WTC11 (cell line): Measurements from ENCODE around the gene KMT2A. TPM values are rescaled to one million over a fixed set of nuclear protein-coding genes. Genes with fewer than 3 reads are reported as not detected.

Experiments
- ATAC-seq: fragments of 200-7000 bp; cut with Tn5 transposase; 2 replicates; pipeline ENCODE4 v1.10.0; 2021; ENCODE audit warnings: mild to moderate bottlenecking, moderate library complexity
- CTCF ChIA-PET: fragments of 300-600 bp; sonication (Branson Sonifier 250); formaldehyde crosslinking; loops from one replicate; lab custom pipeline; 2021; ENCODE audit warnings: antibody characterized with exemption; lab: Charles Lee
- POLR2A ChIA-PET: fragments of 350-600 bp; sonication (Branson Sonifier 250); formaldehyde crosslinking; loops from one replicate; lab custom pipeline; 2021; ENCODE audit warnings: antibody characterized with exemption; lab: Charles Lee
- DNase-seq: peaks from one replicate; pipeline ENCODE4 v3.0.0; 2021; ENCODE audit warnings: low spot score
- H3K27ac Mint-ChIP-seq: 2 replicates; pipeline ENCODE4 v1.8.0; 2021; ENCODE audit warnings: mixed read lengths
- H3K27me3 Mint-ChIP-seq: 2 replicates; pipeline ENCODE4 v1.8.0; 2021; ENCODE audit warnings: low read depth, mild to moderate bottlenecking, moderate library complexity, mixed read lengths
- H3K36me3 Mint-ChIP-seq: 2 replicates; pipeline ENCODE4 v1.8.0; 2021; ENCODE audit warnings: mixed read lengths
- H3K4me1 Mint-ChIP-seq: 2 replicates; pipeline ENCODE4 v1.8.0; 2022; ENCODE audit warnings: mixed read lengths
- H3K4me3 Mint-ChIP-seq: 2 replicates; pipeline ENCODE4 v1.8.0; 2021; ENCODE audit warnings: mild to moderate bottlenecking, moderate library complexity, mixed read lengths
- H3K9me3 Mint-ChIP-seq: 2 replicates; pipeline ENCODE4 v1.8.0; 2021; ENCODE audit warnings: mixed read lengths
- CBFB ChIP-seq: sonication (generic); formaldehyde crosslinking; IDR thresholded peaks from 2 replicates; pipeline ENCODE4 v1.8.1; 2022; ENCODE audit warnings: mild to moderate bottlenecking, low read depth, missing genetic modification reagents
- ESRRA ChIP-seq: sonication (generic); formaldehyde crosslinking; IDR thresholded peaks from 2 replicates; pipeline ENCODE4 v1.8.1; 2022; ENCODE audit warnings: mild to moderate bottlenecking, missing genetic modification reagents, borderline replicate concordance
- ETV6 ChIP-seq: sonication (generic); formaldehyde crosslinking; IDR thresholded peaks from 2 replicates; pipeline ENCODE4 v1.8.1; 2022; ENCODE audit warnings: mild to moderate bottlenecking, missing genetic modification reagents
- FOXP1 ChIP-seq: sonication (generic); formaldehyde crosslinking; IDR thresholded peaks from 2 replicates; pipeline ENCODE4 v1.8.0; 2022; ENCODE audit warnings: missing genetic modification reagents, mild to moderate bottlenecking, moderate library complexity, borderline replicate concordance
- IRF2 ChIP-seq: sonication (generic); formaldehyde crosslinking; IDR thresholded peaks from 2 replicates; pipeline ENCODE4 v1.8.0; 2022; ENCODE audit warnings: low read depth, missing genetic modification reagents, borderline replicate concordance
- KAT7 ChIP-seq: sonication (generic); formaldehyde crosslinking; IDR thresholded peaks from 2 replicates; pipeline ENCODE4 v1.8.1; 2023; ENCODE audit warnings: missing genetic modification reagents, mild to moderate bottlenecking, borderline replicate concordance
- NFE2L1 ChIP-seq: sonication (generic); formaldehyde crosslinking; IDR thresholded peaks from 2 replicates; pipeline ENCODE4 v1.8.1; 2023; ENCODE audit warnings: missing genetic modification reagents
- NFYB ChIP-seq: sonication (generic); formaldehyde crosslinking; conservative IDR thresholded peaks from 2 replicates; pipeline ENCODE4 v1.8.0; 2022; ENCODE audit warnings: low read depth, missing genetic modification reagents
- NR1H2 ChIP-seq: sonication (generic); formaldehyde crosslinking; IDR thresholded peaks from 2 replicates; pipeline ENCODE4 v1.9.0; 2021; ENCODE audit warnings: mild to moderate bottlenecking, moderate library complexity, missing genetic modification reagents
- OVOL2 ChIP-seq: fragments of 250-450 bp; sonication (Bioruptor Pico); IDR thresholded peaks from 2 replicates; pipeline ENCODE4 v1.9.0; 2021; ENCODE audit warnings: mild to moderate bottlenecking, borderline replicate concordance
- RORB ChIP-seq: fragments of 250-450 bp; sonication (Bioruptor Pico); IDR thresholded peaks from 2 replicates; pipeline ENCODE4 v1.9.0; 2021; ENCODE audit warnings: mild to moderate bottlenecking
- SMAD3 ChIP-seq: sonication (generic); formaldehyde crosslinking; IDR thresholded peaks from 2 replicates; pipeline ENCODE4 v1.8.0; 2022; ENCODE audit warnings: missing genetic modification reagents, mild to moderate bottlenecking, borderline replicate concordance
- SMAD4 ChIP-seq: sonication (generic); formaldehyde crosslinking; IDR thresholded peaks from 2 replicates; pipeline ENCODE4 v1.8.0; 2022; ENCODE audit warnings: mild to moderate bottlenecking, missing genetic modification reagents
- TEAD4 ChIP-seq: sonication (generic); formaldehyde crosslinking; IDR thresholded peaks from 2 replicates; pipeline ENCODE4 v1.8.0; 2022; ENCODE audit warnings: mild to moderate bottlenecking, missing genetic modification reagents
- ZNF416 ChIP-seq: fragments of 250-450 bp; sonication (Bioruptor Pico); IDR thresholded peaks from 2 replicates; pipeline ENCODE4 v1.9.0; 2021; ENCODE audit warnings: mild to moderate bottlenecking, inconsistent platforms
- ZNF423 ChIP-seq: fragments of 250-450 bp; sonication (Bioruptor Pico); IDR thresholded peaks from 2 replicates; pipeline ENCODE4 v2.1.2; 2022; ENCODE audit warnings: mild to moderate bottlenecking, moderate library complexity
- total RNA-seq: library from RNA; stranded (reverse); gene quantifications from 3 replicates; pipeline ENCODE4 v1.2.3, GENCODE V29; 2021
- TF ChIP-seq, protein P1 (sequence below): sonication (generic); formaldehyde crosslinking; IDR thresholded peaks from 2 replicates; pipeline ENCODE4 v1.8.0; 2023; ENCODE audit warnings: mild to moderate bottlenecking, missing genetic modification reagents
- TF ChIP-seq, protein P2 (sequence below): sonication (generic); formaldehyde crosslinking; IDR thresholded peaks from 2 replicates; pipeline ENCODE4 v1.8.1; 2022; ENCODE audit warnings: mild to moderate bottlenecking, missing genetic modification reagents, moderate library complexity, borderline replicate concordance
- TF ChIP-seq, protein P3 (sequence below): sonication (generic); formaldehyde crosslinking; IDR thresholded peaks from 2 replicates; pipeline ENCODE4 v1.8.0; 2022; ENCODE audit warnings: mild to moderate bottlenecking, missing genetic modification reagents
- TF ChIP-seq, protein P4 (sequence below): sonication (generic); formaldehyde crosslinking; IDR thresholded peaks from 2 replicates; pipeline ENCODE4 v1.8.1; 2023; ENCODE audit warnings: mild to moderate bottlenecking, missing genetic modification reagents, moderate library complexity
- TF ChIP-seq, protein P5 (sequence below): sonication (generic); formaldehyde crosslinking; conservative IDR thresholded peaks from 2 replicates; pipeline ENCODE4 v1.8.1; 2022; ENCODE audit warnings: mild to moderate bottlenecking, missing genetic modification reagents
- TF ChIP-seq, protein P6 (sequence below): sonication (generic); formaldehyde crosslinking; IDR thresholded peaks from 2 replicates; pipeline ENCODE4 v1.8.1; 2023; ENCODE audit warnings: mild to moderate bottlenecking, moderate library complexity, missing genetic modification reagents

The KMT2A gene
- total RNA-seq, 1 experiment from 2014 or later: 59.1 TPM

DNA sequence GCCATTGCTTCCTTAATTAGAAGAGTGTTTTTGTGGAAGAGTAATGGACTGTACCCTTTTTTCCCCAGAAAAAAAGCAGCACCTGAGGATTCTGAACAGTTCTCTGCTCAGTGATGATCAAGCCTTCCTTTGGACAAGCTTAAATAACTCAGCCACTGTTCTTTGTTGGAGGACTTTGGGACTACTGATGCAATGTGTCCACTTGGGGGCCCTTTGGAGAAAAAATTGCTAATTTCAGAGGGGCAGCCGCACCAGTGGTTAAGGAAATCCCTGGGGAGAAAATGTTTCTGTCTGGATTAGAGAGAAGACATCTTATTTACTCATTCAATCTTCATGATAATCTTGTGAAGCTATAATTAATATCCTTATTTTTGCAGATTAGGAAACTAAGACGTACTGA lies 5.3 kb upstream of the KMT2A start:
- no peaks in the 10 kb centered on the region for H3K9me3 Mint-ChIP-seq
- POLR2A ChIA-PET: no interaction called here
- H3K27ac Mint-ChIP-seq: no peak overlapping the region
- DNase-seq (no peak), ATAC-seq (no peak)
- H3K4me3 Mint-ChIP-seq: no peak overlapping the region
- H3K27me3 Mint-ChIP-seq: peaks cover 16% of the 10 kb centered on the region
- CTCF ChIA-PET: interaction anchor here (1.0 to 1.4 kb wide), 2 partner anchors 15 to 232 kb away, joined by 4 read pairs; no protein-coding TSS in a partner anchor
- H3K36me3 Mint-ChIP-seq: no peaks in the 10 kb centered on the region
- TF ChIP-seq RORB (CRISPR knock-in tag): no peak
- TF ChIP-seq IRF2 (CRISPR knock-in tag): no peak
- TF ChIP-seq NFE2L1: no peak
- no peak for TF ChIP-seq TEAD4 (CRISPR knock-in tag)
- TF ChIP-seq, protein P1, sequence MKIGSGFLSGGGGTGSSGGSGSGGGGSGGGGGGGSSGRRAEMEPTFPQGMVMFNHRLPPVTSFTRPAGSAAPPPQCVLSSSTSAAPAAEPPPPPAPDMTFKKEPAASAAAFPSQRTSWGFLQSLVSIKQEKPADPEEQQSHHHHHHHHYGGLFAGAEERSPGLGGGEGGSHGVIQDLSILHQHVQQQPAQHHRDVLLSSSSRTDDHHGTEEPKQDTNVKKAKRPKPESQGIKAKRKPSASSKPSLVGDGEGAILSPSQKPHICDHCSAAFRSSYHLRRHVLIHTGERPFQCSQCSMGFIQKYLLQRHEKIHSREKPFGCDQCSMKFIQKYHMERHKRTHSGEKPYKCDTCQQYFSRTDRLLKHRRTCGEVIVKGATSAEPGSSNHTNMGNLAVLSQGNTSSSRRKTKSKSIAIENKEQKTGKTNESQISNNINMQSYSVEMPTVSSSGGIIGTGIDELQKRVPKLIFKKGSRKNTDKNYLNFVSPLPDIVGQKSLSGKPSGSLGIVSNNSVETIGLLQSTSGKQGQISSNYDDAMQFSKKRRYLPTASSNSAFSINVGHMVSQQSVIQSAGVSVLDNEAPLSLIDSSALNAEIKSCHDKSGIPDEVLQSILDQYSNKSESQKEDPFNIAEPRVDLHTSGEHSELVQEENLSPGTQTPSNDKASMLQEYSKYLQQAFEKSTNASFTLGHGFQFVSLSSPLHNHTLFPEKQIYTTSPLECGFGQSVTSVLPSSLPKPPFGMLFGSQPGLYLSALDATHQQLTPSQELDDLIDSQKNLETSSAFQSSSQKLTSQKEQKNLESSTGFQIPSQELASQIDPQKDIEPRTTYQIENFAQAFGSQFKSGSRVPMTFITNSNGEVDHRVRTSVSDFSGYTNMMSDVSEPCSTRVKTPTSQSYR (CRISPR knock-in tag): no peak
- H3K4me1 Mint-ChIP-seq: peaks cover 8% of the 10 kb centered on the region

DNA sequence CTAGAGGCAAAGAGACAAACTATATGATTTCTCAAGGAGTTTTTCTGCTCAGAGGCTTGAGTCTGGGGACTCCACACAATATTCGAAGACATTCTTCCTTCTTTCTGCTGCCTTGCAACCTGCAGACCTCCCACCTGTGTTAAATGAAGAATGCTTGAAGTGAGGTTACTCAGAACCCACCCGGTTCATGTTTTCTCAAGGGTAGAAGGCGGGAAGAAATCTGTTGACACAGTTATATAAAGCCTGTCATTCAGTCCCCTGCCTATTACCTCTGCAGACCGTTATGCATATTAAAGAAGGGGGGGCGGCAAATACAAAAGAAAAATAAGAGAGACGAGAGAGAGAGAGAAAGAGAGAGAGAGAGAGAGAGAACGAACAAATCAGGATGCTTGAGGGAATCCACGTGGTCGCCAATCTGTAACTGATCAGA lies 2.2 kb upstream of the KMT2A start:
- Mint-ChIP-seq H3K4me1 (peaks cover 20% of the 10 kb centered on the region), H3K9me3 (no peaks in the 10 kb centered on the region), H3K4me3 (peak overlapping the region; percentile 93), H3K27ac (no peak overlapping the region), H3K27me3 (peaks cover 13% of the 10 kb centered on the region), H3K36me3 (peaks cover 2% of the 10 kb centered on the region; the same call in 1 of the 2 replicates)
- no peak for ATAC-seq
- POLR2A ChIA-PET: interaction anchor here (1.6 kb wide), 1 partner anchor 11 kb away, joined by 5 read pairs; no protein-coding TSS in a partner anchor
- CTCF ChIA-PET: interaction anchor here (0.5 to 0.6 kb wide), 2 partner anchors 43 to 54 kb away, joined by 3 read pairs; no protein-coding TSS in a partner anchor
- DNase-seq: no peak
- TF ChIP-seq OVOL2 (no peak), ESRRA (CRISPR knock-in tag) (no peak), ZNF423 (CRISPR knock-in tag) (no peak), NFYB (CRISPR knock-in tag) (peak; percentile 20; the same call in 1 of the 2 replicates), NR1H2 (no peak)
- TF ChIP-seq, protein P2, sequence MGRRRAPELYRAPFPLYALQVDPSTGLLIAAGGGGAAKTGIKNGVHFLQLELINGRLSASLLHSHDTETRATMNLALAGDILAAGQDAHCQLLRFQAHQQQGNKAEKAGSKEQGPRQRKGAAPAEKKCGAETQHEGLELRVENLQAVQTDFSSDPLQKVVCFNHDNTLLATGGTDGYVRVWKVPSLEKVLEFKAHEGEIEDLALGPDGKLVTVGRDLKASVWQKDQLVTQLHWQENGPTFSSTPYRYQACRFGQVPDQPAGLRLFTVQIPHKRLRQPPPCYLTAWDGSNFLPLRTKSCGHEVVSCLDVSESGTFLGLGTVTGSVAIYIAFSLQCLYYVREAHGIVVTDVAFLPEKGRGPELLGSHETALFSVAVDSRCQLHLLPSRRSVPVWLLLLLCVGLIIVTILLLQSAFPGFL: no peak
- TF ChIP-seq, protein P3, sequence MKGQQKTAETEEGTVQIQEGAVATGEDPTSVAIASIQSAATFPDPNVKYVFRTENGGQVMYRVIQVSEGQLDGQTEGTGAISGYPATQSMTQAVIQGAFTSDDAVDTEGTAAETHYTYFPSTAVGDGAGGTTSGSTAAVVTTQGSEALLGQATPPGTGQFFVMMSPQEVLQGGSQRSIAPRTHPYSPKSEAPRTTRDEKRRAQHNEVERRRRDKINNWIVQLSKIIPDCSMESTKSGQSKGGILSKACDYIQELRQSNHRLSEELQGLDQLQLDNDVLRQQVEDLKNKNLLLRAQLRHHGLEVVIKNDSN: no peak
- TF ChIP-seq, protein P4, sequence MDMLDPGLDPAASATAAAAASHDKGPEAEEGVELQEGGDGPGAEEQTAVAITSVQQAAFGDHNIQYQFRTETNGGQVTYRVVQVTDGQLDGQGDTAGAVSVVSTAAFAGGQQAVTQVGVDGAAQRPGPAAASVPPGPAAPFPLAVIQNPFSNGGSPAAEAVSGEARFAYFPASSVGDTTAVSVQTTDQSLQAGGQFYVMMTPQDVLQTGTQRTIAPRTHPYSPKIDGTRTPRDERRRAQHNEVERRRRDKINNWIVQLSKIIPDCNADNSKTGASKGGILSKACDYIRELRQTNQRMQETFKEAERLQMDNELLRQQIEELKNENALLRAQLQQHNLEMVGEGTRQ (CRISPR knock-in tag): peak; percentile 45; the same call in 1 of the 2 replicates

DNA sequence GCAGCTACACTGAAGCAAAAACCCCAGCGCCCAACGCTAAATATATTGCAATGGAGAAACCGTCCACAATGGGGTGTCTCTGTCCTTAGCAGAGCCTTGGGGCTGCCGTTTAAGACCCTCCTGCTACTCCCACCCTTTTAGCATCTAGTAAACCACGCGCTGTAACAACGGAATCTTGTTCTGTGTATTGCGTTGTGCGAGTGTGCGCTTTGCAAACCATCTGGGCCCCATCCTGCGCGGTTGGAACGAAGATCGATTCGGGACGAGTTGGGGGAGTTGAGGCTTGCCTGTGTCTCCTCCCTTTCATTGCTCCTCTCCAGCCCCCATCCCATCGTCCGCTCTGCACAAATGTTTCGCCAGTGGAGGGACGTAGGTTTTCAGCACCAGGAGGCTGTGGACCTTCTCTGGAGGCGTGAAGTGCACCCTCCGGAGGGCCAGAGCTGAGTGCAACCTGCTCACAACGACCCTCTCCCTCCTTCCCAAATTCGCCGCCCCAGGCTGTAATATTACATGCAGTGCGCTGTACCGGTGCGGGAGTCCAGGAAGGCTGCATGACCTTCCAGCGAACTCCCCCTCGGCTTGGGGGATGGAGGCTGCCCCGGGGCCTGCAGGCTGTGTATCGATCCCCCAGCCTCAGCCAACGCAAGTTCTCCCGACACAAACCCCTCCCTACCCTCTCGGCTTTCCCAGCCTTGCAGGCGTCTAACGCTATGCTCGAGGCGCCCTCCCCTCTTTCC lies 1.6 kb upstream of the KMT2A start:
- CTCF ChIA-PET: interaction anchor here (0.5 to 1.6 kb wide), 6 partner anchors 32 to 263 kb away, joined by 3 to 7 read pairs (median 3); no protein-coding TSS in a partner anchor
- peak overlapping the region; percentile 93 for H3K4me3 Mint-ChIP-seq
- H3K36me3 Mint-ChIP-seq: peaks cover 5% of the 10 kb centered on the region; the same call in 1 of the 2 replicates
- ATAC-seq (peak; percentile 22), DNase-seq (peak; percentile 62)
- H3K27me3 Mint-ChIP-seq: peaks cover 13% of the 10 kb centered on the region
- peaks cover 26% of the 10 kb centered on the region for H3K4me1 Mint-ChIP-seq
- H3K9me3 Mint-ChIP-seq: no peaks in the 10 kb centered on the region
- POLR2A ChIA-PET: interaction anchor here (0.6 to 2.0 kb wide), 6 partner anchors 8 to 527 kb away, joined by 3 to 7 read pairs (median 4); no protein-coding TSS in a partner anchor
- peak overlapping the region; percentile 98 for H3K27ac Mint-ChIP-seq
- TF ChIP-seq, protein P5, sequence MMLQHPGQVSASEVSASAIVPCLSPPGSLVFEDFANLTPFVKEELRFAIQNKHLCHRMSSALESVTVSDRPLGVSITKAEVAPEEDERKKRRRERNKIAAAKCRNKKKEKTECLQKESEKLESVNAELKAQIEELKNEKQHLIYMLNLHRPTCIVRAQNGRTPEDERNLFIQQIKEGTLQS (CRISPR knock-in tag): no peak
- TF ChIP-seq, protein P6, sequence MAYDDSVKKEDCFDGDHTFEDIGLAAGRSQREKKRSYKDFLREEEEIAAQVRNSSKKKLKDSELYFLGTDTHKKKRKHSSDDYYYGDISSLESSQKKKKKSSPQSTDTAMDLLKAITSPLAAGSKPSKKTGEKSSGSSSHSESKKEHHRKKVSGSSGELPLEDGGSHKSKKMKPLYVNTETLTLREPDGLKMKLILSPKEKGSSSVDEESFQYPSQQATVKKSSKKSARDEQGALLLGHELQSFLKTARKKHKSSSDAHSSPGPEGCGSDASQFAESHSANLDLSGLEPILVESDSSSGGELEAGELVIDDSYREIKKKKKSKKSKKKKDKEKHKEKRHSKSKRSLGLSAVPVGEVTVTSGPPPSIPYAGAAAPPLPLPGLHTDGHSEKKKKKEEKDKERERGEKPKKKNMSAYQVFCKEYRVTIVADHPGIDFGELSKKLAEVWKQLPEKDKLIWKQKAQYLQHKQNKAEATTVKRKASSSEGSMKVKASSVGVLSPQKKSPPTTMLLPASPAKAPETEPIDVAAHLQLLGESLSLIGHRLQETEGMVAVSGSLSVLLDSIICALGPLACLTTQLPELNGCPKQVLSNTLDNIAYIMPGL (CRISPR knock-in tag): peak; percentile 34; the same call in 1 of the 2 replicates
- TF ChIP-seq CBFB (no peak), FOXP1 (CRISPR knock-in tag) (peak; percentile 51), SMAD4 (CRISPR knock-in tag) (no peak), SMAD3 (CRISPR knock-in tag) (0 out of 2 replicates have a peak, but pooled peaks have one; percentile 20), ZNF423 (CRISPR knock-in tag) (no peak), ETV6 (CRISPR knock-in tag) (no peak), ZNF416 (CRISPR knock-in tag) (no peak), KAT7 (CRISPR knock-in tag) (0 out of 2 replicates have a peak, but pooled peaks have one; percentile 68)
- TF ChIP-seq, protein P4 (CRISPR knock-in tag): 0 out of 2 replicates have a peak, but pooled peaks have one; percentile 2
